Measurements from ENCODE around the gene LAMC1.

The LAMC1 gene

GRCh38 chr1:183079712-183080388, 56.6 kb downstream of the LAMC1 start:
- DNase-seq (ENCODE audit: low read depth in 1 of 2, low spot score in 1 of 2), result no peak

- DNase-seq (ENCODE audit: low read depth in 1 of 2, low spot score in 1 of 2), result no peak
Observed at GRCh38 chr1:183080406-183080805, 57.2 kb downstream of the LAMC1 start.

GRCh38 chr1:183081402-183082120, 58.3 kb downstream of the LAMC1 start:
- DNase-seq (ENCODE audit: low read depth in 1 of 2, low spot score in 1 of 2), result no peak

- no peak for DNase-seq (ENCODE audit: low read depth in 1 of 2, low spot score in 1 of 2)
Observed at GRCh38 chr1:183082650-183083049, 59.4 kb downstream of the LAMC1 start.

DNA sequence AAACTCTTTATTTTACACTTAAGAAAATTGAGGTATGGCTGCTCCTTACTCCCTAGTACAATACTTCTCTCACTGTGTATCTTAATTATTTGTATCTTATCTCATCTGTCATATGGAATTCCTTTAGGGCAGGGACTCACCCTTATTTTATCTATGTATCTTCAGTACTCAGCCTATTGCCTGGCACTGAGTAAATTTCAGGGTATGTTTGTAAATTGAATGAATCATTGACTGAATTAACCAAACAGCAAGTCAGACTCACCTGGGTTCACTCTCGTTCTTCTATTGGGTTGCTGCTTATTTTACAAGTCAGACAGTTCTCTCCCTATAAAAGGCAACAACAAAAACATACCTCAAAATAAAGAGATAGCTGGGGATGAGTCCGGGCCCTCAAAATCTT, 63.8 kb downstream of the LAMC1 start:
- no peak for DNase-seq (ENCODE audit: low read depth in 1 of 2, low spot score in 1 of 2)

DNA sequence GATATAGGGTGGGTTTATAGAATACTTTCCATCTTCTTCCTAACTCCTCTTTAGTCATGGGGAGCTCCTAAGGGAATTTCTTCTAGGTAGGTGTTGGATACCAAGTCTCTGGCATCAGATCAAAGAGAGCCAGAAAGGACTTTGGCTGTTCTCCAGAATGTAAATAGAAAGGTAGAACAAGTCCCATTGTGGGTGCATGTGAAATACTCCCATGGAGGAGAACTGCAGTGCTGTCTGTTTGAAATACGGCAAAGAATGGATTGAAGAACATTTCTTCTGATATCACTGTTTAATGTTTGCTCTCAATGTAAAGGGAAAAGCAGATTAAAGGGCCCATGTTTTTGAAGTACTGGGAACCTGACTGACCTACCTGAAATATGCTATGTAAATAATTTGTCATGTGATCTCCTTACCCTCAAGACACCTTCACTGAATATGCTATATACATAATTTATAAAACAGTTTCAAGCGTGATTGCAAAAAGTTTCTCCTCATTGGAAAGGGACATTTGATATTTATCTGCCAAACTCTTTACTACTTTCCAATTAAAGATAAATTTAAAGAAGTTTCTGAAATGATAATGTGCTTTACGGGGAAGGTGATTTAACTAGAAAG, 65.9 kb downstream of the LAMC1 start:
- DNase-seq (ENCODE audit: low read depth in 1 of 2, low spot score in 1 of 2), result no peak

GRCh38 chr1:183090391-183091006, 67.3 kb downstream of the LAMC1 start:
- no peak for DNase-seq (ENCODE audit: low read depth in 1 of 2, low spot score in 1 of 2)

GRCh38 chr1:183091181-183091580, 68.0 kb downstream of the LAMC1 start:
- no peak for DNase-seq (ENCODE audit: low read depth in 1 of 2, low spot score in 1 of 2)

- no peak for DNase-seq (ENCODE audit: low read depth in 1 of 2, low spot score in 1 of 2)
Observed at GRCh38 chr1:183092350-183092749, 69.1 kb downstream of the LAMC1 start.

- no peak for DNase-seq (ENCODE audit: low read depth in 1 of 2, low spot score in 1 of 2)
Observed at GRCh38 chr1:183093066-183093668, 69.9 kb downstream of the LAMC1 start.

GRCh38 chr1:183093786-183094298, 70.6 kb downstream of the LAMC1 start:
- DNase-seq (ENCODE audit: low read depth in 1 of 2, low spot score in 1 of 2), result no peak

DNA sequence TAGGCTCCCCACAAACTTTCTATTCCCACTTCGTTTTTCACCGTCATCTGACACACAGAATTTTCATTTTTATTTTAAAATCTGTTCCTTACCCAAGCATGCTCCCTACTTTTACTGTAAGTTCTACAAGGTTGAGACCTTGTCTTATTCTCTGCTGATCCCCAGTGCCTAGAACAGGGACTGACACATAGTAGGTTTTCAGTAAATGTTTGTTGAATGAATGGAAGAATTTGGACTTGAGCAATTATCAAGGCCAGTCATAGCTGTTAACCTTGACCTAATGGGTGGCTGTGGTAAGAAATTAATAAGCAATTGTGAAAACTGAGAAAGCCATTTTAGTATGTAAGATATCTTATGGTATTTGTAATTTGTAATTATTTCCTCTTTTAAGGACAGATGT, 71.1 kb downstream of the LAMC1 start:
- DNase-seq (ENCODE audit: low read depth in 1 of 2, low spot score in 1 of 2), result no peak

GRCh38 chr1:183096351-183096750, 73.1 kb downstream of the LAMC1 start:
- no peak for DNase-seq (ENCODE audit: low read depth in 1 of 2, low spot score in 1 of 2)

DNA sequence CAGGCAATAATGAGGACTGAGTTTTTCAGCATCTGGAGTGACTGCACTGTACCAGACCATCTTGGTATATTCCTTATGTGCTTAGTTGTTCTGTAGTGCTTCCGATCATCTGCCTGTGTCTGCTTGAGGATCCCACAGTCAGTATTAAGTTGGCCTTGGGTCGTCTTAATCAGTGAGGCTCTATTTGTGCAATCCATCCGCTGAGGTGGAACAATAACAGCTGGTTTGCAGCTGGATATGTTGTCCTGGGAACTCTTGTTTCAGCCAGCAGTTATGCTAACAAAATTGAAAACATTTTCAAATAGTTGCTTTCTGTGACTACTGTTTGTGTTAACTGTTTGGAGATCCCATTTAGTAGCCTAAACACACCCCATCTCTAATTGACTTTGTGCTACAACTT, 73.7 kb downstream of the LAMC1 start:
- no peak for DNase-seq (ENCODE audit: low read depth in 1 of 2, low spot score in 1 of 2)

DNA sequence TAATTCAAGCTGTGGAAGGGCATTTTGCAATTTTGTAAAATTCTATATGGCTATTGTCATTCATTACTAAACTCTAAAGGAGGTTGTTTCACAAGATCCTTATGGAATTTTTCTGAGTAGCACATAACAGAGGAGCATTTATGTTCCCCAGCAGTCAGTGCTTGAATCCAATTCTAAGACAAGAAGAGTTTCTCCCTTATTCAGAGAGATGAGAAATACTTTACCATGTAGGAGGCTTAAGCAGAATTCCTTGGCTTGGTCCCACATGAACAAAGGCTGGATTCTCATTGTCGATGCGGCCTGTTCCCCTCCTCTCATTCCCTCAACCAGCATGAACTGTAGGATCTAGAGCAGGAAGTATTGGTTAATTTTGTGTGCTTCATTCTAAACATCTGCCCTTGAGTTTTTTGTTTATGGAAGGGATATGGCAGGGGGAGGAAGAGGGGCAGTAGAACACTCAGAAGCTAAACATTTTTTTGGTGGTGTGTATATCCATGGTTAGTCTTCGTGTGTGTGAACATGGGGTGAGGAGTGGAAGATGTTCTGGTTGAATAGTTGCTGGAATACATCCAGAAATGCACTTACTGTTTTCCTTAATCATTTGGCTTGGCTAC, 74.3 kb downstream of the LAMC1 start:
- DNase-seq (ENCODE audit: low read depth in 1 of 2, low spot score in 1 of 2), result no peak

- no peak for DNase-seq (ENCODE audit: low read depth in 1 of 2, low spot score in 1 of 2)
Observed at GRCh38 chr1:183098317-183098716, 75.1 kb downstream of the LAMC1 start.

DNA sequence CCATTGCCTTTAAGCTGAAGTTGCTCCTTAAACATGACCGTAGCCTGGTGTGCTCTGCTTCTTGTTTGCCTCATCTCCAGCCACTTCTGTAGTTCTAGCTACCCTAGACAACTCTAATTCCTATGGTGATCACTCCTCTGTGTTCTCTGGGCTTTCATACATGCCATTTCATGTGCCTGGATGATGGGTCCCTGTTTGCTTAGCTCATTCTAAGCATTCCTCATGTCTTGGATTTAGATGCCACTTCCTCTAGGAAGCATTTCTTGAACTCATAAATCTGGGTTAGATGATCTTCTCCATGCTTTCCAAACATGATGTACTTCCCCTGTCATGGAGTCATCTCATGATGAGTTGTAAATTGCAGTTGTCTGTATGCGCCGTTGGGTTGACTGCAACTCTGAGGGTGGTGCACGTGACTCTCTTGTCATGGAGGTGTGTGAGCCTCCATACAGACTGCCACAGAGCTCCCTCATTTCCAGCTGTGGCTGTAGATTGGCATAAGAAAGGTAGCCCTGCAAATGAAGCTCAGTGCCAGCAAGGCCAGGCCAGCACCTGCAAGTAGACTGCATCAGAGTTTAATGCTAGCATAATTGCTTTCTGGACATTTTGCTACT, 77.2 kb downstream of the LAMC1 start:
- no peak for DNase-seq (ENCODE audit: low read depth in 1 of 2, low spot score in 1 of 2)

DNA sequence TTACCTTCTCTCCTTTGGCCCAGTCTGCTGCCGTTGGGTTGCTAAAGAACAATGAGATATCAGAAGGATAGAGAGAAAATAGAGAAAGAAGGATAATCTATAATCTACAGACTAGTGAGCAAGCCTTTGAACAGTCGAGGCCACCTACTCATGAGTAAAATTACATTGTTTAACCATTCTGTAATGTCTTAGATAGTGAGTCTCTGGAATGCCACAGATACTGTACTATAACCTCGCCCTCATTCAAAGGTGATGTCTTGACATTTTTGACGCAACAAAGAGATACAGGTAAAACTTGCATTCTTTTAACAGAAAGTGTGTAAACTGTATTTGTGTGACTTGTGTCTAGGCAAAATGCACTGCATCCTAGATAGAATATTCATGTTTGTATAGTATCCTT, 77.9 kb downstream of the LAMC1 start:
- no peak for DNase-seq (ENCODE audit: low read depth in 1 of 2, low spot score in 1 of 2)

GRCh38 chr1:183101841-183102276, 78.6 kb downstream of the LAMC1 start:
- no peak for DNase-seq (ENCODE audit: low read depth in 1 of 2, low spot score in 1 of 2)

- no peak for DNase-seq (ENCODE audit: low read depth in 1 of 2, low spot score in 1 of 2)
Observed at GRCh38 chr1:183103147-183103546, 79.9 kb downstream of the LAMC1 start.

All from stimulated activated CD4-positive, alpha-beta T cell treated with anti-CD3 and anti-CD28 coated beads, Interleukin-15, amount 100 ng/mL, for 1 hour (primary cell).